Testis (tissue), 3 donors: ENCODE results near the gene PRR7. TPM values are rescaled to one million over a fixed set of nuclear protein-coding genes. Genes with fewer than 3 reads are reported as not detected.
A peak's percentile ranks its signal among the peaks of the same experiment; 100 is the strongest.

ENCODE experiments used
- DNase-seq: peaks from one replicate; pipeline ENCODE4 v3.0.0-alpha.2; 2019
- H3K27ac ChIP-seq, 2 donors: fragments of 200-600 bp; sonication (generic); one replicate each; pipeline ENCODE4 v1.5.1; 2019
- H3K27me3 ChIP-seq: fragments of 200-600 bp; sonication (generic); one replicate; pipeline ENCODE4 v1.5.1; 2019
- H3K36me3 ChIP-seq: fragments of 200-600 bp; sonication (generic); one replicate; pipeline ENCODE4 v1.5.1; 2017; ENCODE audit warnings: low read depth; ENCODE audit errors: missing control alignments
- H3K4me1 ChIP-seq: fragments of 200-600 bp; sonication (generic); one replicate; pipeline ENCODE4 v1.5.1; 2019
- H3K4me3 ChIP-seq, 2 donors: fragments of 200-600 bp; sonication (generic); one replicate each; pipeline ENCODE4 v1.5.1; 2017 to 2019
- H3K9me3 ChIP-seq: fragments of 200-600 bp; sonication (generic); one replicate; pipeline ENCODE4 v1.5.1; 2017
- POLR2A ChIP-seq: fragments of 450-650 bp; IDR thresholded peaks from one replicate; pipeline ENCODE4 v1.6.1; 2017; ENCODE audit warnings: antibody characterized with exemption, mild to moderate bottlenecking, moderate library complexity
- WGBS, 2 donors: methylation state at CpG; one replicate each; pipeline ENCODE4 v1.1.5; 2018; 5-methylcytosine and 5-hydroxymethylcytosine counted together
- intact Hi-C: fragments of 100-400 bp; cut with DNase I; formaldehyde crosslinking; loops from one replicate; pipeline ENCODE4 v1.15.1; 2023; ENCODE audit warnings: low total_unique reads
- polyA plus RNA-seq: library from polyadenylated mRNA; stranded (reverse); fragments of 350-450 nt; fragmentation: Illumina TruSeq; extraction: RNeasy Lipid Tissue Mini Kit (QIAGEN cat#74804); gene quantifications from one replicate; pipeline ENCODE4 v1.2.3, GENCODE V29; 2014; ENCODE audit warnings: low read depth, low replicate concordance; ENCODE audit not compliant: insufficient read depth
- total RNA-seq, 2 donors: library from RNA; depleted of rRNA; stranded (reverse); fragments of >200 nt; gene quantifications; one replicate each; pipeline ENCODE4 v1.2.3, GENCODE V29; 2016
- TF ChIP-seq, protein P1 (sequence below), 3 experiments: fragments of 450-650 bp in 2 of 3; fragments of 200-600 bp in 1 of 3; sonication (generic) in 1 of 3; IDR thresholded peaks; one replicate each; pipeline ENCODE4 v1.5.1; 2016 to 2019; ENCODE audit warnings: antibody characterized with exemption in 3 of 3, mild to moderate bottlenecking in 2 of 3, moderate library complexity in 1 of 3

The PRR7 gene
- total and polyA plus RNA-seq, 3 donors from 2014 or later, result 2.8 to 23.2 (median 19.9) TPM

DNA sequence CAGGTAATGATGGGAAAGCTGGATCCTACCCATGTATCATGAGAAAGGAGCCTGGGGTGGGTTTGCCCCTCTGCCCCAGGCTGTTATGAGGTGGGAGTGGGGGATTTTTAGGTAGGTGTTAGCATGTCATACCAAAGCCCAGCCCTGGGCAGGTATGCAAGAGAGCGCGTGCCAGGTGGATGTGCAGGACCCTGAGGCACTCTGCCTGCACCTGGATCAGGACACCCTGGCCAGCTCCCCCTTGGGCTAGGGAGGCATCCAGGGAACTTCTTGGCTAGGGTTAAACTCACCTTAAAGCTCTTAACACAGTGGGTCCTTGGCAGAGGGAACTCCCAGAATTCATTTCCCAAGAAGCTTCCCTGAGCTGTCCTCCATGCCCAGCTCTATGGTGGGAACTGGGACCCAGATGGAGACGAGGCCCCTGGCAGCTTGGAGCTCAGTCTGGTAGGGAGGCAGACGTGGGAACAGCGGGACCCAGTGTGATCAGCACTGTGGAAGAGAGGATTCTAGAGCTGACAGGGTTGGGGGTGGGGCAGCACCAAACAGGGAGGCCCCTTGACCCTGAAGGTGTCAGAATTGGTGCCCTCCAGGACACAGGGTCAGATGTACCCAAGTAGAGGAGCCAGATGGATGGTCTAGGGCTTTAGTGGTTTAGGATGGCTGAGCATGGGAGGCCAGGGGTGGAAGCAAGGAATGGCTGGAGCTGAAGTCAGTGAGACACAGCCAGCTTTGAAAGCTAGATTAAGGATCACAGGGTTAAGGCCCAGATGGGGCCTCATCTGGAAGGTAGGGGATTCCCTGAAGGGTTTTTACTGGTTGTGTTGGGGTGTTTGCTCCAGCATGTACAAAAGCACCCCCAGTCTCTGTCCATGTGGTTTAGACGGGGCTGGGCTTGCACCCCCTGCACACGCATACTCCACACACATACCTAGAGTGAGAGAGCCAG, 2.2 kb upstream of the PRR7 start:
- H3K36me3 ChIP-seq, result no peaks in the 10 kb centered on the region
- DNase-seq, result no peak
- 64 to 77% methylated on average over 4 to 7 of the region's 7 CpGs for WGBS, 2 donors
- intact Hi-C loops, result no loop called here
- H3K27me3 ChIP-seq, result no peaks in the 10 kb centered on the region
- H3K9me3 ChIP-seq, result no peaks in the 10 kb centered on the region
- H3K4me1 ChIP-seq, result peaks cover 16% of the 10 kb centered on the region
- TF ChIP-seq, protein P1, sequence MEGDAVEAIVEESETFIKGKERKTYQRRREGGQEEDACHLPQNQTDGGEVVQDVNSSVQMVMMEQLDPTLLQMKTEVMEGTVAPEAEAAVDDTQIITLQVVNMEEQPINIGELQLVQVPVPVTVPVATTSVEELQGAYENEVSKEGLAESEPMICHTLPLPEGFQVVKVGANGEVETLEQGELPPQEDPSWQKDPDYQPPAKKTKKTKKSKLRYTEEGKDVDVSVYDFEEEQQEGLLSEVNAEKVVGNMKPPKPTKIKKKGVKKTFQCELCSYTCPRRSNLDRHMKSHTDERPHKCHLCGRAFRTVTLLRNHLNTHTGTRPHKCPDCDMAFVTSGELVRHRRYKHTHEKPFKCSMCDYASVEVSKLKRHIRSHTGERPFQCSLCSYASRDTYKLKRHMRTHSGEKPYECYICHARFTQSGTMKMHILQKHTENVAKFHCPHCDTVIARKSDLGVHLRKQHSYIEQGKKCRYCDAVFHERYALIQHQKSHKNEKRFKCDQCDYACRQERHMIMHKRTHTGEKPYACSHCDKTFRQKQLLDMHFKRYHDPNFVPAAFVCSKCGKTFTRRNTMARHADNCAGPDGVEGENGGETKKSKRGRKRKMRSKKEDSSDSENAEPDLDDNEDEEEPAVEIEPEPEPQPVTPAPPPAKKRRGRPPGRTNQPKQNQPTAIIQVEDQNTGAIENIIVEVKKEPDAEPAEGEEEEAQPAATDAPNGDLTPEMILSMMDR (IDR thresholded peaks at IDR 0.05), result no peak
- no peak for TF ChIP-seq POLR2A
- no peak overlapping the region for H3K4me3 ChIP-seq
- H3K27ac ChIP-seq, result no peak overlapping the region

DNA sequence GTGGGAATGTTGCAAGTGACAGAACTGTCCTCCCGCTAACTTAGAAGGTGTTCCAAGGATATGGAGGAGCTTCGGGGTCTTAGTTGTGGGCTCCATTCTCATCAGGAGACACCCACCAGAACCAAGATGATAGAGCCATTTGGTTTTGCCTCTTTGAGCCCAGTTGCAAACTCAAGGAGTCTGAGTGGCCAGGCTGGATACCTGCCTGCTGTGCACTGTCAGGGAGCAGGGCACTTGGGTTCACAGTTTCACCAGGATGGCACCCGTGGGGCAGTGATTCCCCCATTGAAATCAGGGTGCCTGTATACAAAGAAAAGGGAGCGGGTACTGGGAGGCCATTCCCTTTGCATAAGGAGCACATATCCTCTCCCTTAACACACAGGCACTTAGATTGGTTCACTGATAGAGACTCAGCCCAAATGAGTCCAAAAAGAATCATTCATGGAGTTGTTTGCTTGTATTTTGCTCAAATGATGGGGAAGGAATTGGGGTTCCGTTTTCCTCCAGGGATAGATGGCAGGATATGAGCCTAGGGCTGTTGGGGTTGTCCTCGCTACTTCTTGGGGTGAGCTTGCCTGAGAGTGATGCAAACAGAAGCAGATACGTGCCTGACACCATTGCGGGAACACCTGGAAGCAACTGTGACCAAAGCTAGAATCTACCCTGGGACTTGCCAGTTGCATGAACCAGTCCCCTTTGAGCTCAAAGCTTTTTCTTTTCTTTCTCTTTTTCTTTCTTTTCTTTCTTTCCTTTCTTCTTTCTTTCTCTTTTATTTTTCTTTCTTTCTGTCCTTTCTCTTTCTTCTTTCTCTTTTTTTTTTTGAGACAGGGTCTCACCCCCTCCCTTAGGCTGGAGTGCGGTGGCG, 1.3 kb upstream of the PRR7 start:
- H3K27ac ChIP-seq, result no peak overlapping the region
- no peaks in the 10 kb centered on the region for H3K9me3 ChIP-seq
- no peak for DNase-seq
- no peaks in the 10 kb centered on the region for H3K27me3 ChIP-seq
- no peaks in the 10 kb centered on the region for H3K36me3 ChIP-seq
- WGBS, 2 donors, result 53 to 62% methylated on average over 10 of the region's 10 CpGs
- TF ChIP-seq, protein P1 (IDR thresholded peaks at IDR 0.05), result no peak
- no peak for TF ChIP-seq POLR2A
- intact Hi-C loops, result no loop called here
- no peak overlapping the region for H3K4me3 ChIP-seq
- H3K4me1 ChIP-seq, result peaks cover 16% of the 10 kb centered on the region

DNA sequence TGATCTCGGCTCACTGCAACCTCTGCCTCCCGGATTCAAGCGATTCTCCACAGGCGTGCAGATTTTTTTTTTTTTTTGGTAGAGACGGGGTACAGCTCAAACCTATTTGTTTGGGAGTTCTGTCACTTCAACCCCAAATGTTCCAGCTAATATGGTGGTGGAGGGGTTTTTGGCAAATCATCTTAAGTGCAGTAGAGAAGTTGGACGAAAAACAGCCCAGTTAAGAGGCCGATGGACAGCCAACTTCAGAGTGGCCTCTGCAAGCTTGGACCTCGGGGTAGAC, 756 bp upstream of the PRR7 start:
- peak overlapping the region; percentile 59 to 65 for H3K4me3 ChIP-seq
- 5 to 8% methylated on average over 6 to 8 of the region's 8 CpGs for WGBS, 2 donors
- intact Hi-C loops, result no loop called here
- peaks cover 16% of the 10 kb centered on the region for H3K4me1 ChIP-seq
- TF ChIP-seq, protein P1 (IDR thresholded peaks at IDR 0.05), result no peak
- TF ChIP-seq POLR2A, result no peak
- H3K27me3 ChIP-seq, result no peaks in the 10 kb centered on the region
- DNase-seq, result no peak
- H3K27ac ChIP-seq, result no peak overlapping the region
- no peaks in the 10 kb centered on the region for H3K9me3 ChIP-seq
- H3K36me3 ChIP-seq, result no peaks in the 10 kb centered on the region

DNA sequence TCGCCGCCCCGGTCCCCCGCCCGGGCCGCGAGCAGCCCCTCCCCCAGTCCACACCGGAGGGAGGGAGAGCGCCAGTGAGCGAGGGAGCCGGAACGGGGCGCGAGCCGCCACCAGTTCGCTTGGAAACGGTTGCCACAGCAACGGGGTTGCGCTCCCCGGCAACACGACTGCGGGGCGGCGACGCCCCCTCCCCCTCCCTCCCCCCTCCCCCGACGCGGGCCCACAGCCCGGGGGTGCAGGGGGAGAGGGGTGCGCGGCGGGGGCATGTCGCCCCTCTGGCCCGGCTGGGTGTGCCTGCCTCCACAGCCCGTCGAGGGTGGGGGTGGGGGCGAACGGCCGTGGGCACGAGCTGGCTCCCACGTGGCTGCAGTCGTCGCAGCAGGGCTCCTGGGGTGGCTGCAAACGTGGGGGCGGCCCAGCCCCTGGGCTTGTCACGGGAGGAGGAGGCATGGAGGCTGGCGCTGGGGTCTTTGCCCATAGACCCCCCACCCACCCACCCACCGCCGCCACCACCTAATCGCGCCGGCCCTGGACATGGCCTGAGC, 524 bp downstream of the PRR7 start:
- peaks cover 16% of the 10 kb centered on the region for H3K4me1 ChIP-seq
- H3K9me3 ChIP-seq, result no peaks in the 10 kb centered on the region
- 1% methylated on average over 30 of the region's 52 CpGs; no CpG with 5 or more reads in 1 of the 2 donors for WGBS, 2 donors
- no peak overlapping the region for H3K27ac ChIP-seq
- TF ChIP-seq POLR2A, result no peak
- TF ChIP-seq, protein P1 (IDR thresholded peaks at IDR 0.05), result no peak
- intact Hi-C loops, result no loop called here
- H3K27me3 ChIP-seq, result no peaks in the 10 kb centered on the region
- H3K4me3 ChIP-seq, result peak overlapping the region; percentile 59 to 65
- peak; percentile 71 for DNase-seq
- no peaks in the 10 kb centered on the region for H3K36me3 ChIP-seq
